B cell (primary cell): ENCODE data around the gene C1QTNF6.

Source experiments
- CTCF ChIP-seq: fragments of 200-600 bp; IDR thresholded peaks from one replicate; pipeline ENCODE4 v1.8.0; 2022; ENCODE audit warnings: antibody characterized with exemption, mild to moderate bottlenecking
- EZH2 ChIP-seq: IDR thresholded peaks from 2 replicates; pipeline ENCODE4 v1.6.1; 2012; ENCODE audit warnings: borderline replicate concordance, low read depth, mild to moderate bottlenecking, moderate library complexity, low read length; ENCODE audit not compliant: insufficient read depth, poor library complexity, severe bottlenecking

GRCh38 chr22:37185646-37186227 lies 2.3 kb downstream of the C1QTNF6 start:
- TF ChIP-seq CTCF (no peak), EZH2 (no peak)
